ENCODE data around the gene TMEM72.

DNA sequence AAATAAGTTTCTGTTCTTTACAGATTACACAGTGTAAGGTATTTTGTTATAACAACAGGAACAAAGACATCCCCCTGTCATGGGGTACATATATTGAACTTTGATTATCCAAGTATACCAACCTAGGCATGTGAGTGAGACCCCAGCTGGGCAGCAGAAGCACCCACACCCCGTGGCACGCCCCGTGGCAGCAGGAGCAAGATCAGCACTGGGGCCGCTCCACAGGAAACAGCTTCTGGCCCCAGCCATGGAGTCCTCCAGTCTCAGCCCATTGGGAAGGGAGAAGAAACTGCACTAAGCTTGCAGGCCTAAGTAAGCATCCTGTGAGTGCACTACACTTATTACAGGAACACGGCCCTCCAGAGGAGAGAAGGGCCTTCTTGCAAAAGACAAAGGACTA, 24.2 kb upstream of the TMEM72 start:
- no peak for TF ChIP-seq POLR2AphosphoS5 (IDR thresholded peaks at IDR 0.05; ENCODE audit: insufficient read depth in 1 of 2, low read depth in 1 of 2)
- TF ChIP-seq, protein P1, sequence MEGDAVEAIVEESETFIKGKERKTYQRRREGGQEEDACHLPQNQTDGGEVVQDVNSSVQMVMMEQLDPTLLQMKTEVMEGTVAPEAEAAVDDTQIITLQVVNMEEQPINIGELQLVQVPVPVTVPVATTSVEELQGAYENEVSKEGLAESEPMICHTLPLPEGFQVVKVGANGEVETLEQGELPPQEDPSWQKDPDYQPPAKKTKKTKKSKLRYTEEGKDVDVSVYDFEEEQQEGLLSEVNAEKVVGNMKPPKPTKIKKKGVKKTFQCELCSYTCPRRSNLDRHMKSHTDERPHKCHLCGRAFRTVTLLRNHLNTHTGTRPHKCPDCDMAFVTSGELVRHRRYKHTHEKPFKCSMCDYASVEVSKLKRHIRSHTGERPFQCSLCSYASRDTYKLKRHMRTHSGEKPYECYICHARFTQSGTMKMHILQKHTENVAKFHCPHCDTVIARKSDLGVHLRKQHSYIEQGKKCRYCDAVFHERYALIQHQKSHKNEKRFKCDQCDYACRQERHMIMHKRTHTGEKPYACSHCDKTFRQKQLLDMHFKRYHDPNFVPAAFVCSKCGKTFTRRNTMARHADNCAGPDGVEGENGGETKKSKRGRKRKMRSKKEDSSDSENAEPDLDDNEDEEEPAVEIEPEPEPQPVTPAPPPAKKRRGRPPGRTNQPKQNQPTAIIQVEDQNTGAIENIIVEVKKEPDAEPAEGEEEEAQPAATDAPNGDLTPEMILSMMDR (IDR thresholded peaks at IDR 0.05) = no peak

Data from vagina (tissue), 2 donors.